EH (cell line): ENCODE measurements around the gene CDK7.

Experiments used
- DNase-seq: peaks from one replicate; pipeline ENCODE4 v3.0.0-alpha.2; 2015; ENCODE audit warnings: low read depth

The CDK7 gene

GRCh38 chr5:69237877-69238276, 3.2 kb downstream of the CDK7 start:
- DNase-seq, result no peak

DNA sequence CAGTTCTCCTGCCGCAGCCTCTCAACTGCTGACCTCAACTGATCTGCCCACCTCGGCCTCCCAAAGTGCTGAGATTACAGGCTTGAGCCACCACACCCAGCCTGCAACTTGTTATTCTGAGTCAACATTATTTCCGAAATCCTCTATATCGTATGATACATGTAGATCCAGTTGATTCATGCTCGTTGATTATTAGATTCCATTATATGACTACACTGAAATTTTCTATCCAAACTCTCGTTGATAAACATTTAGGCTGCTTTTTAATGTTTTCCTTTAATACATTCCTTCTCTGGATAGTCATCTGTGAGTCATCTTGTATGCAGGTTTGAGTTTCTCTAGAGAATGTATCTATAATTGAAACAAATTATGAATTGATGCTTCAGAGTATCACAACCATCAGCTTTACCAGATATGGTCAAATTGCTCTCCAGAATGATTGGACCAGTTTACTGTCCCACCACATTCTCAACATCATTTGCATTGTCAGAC, 4.1 kb downstream of the CDK7 start:
- peak; percentile 89 for DNase-seq

DNA sequence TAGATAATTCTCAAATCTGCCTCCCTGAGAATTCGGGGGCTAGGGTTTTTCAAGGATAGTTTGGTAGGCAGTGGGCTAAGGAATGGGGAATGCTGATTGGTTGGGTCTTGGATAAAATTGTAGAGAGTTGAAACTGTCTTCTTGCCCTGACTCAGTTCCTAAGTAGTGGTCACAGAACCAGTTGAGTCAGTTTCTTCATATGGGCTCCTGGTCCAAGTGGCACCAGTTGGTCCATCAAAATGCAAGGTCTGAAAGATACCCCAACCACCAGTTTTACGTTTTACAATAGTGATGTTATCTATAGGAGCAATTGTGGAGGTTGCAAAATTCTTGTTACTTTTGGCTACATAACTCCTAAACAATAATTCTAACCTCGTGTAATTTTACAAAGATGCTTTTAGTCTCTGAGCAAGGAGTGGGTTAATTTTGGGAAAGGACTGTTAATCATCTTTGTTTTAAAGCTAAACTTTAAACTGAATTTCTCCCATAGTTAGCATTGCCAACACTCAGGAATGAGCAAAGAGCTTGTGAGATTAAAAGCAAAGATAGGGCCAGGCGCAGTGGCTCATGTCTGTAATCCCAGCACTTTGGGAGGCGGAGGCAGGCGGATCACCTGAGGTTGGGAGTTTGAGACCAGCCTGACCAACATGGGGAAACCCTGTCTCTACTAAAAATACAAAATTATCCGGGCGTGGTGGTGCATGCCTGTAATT, 7.7 kb downstream of the CDK7 start:
- peak; percentile 22 for DNase-seq

DNA sequence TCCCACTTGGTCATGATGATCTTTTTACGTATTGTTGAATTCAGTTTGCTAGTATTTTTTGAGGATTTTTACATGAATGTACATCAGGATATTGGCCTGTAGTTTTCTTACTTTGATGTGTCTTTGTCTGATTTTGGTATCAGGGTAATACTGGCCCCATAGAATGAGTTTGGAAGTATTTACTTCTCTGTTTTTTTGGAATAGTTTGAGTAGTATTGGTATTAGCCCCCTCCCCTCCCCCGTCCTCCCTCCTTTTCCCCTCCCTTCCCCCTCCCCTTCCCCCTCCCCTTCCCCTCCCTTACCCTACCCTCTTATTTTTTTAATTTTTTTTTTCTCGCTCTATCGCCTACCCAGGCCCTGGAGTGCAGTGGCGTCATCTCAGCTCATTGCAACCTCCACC, 10.3 kb downstream of the CDK7 start:
- DNase-seq, result no peak

- DNase-seq, result no peak
These were observed 13.3 kb downstream of the CDK7 start for GRCh38 chr5:69248019-69248418.

- DNase-seq, result no peak
These were observed 15.9 kb downstream of the CDK7 start for GRCh38 chr5:69250593-69250992.

GRCh38 chr5:69252437-69252836, 17.8 kb downstream of the CDK7 start:
- DNase-seq, result no peak

DNA sequence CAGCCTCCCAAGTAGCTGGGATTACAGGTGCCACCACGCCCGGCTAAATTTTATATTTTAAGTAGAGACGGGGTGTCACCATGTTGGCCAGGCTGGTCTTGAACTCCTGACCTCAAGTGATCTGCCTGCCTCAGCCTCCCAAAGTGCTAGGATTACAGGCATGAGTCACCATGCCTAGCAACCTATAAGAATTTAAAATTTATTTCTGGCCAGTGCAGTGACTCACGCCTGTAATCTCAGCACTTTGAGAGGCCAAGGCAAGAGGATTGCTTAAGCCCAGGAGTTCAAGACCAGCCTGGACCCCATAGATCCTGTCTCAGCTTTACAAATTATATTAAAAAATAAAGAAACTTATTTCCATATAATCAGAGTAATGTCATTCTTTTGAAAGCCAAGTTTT, 21.3 kb downstream of the CDK7 start:
- peak; percentile 52 for DNase-seq

DNA sequence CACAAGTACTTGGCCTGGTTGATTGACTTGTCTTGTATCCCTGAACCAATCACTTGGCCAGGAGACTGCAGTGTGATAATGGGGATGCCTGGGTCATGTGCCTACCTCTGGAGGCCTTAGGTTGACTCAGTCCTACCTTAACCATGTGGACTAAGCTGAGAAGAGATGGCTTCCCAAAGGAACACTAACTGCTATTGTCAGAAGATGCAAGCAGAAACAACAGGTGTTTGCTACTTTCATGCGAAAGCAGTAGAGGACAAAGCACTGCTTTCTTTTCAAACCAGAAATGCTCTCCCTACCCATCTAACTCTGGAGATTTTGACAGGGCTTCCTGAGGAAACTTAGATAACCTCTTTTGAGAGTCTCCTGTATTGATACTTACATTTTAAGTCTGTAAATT, 22.9 kb downstream of the CDK7 start:
- DNase-seq, result no peak

DNA sequence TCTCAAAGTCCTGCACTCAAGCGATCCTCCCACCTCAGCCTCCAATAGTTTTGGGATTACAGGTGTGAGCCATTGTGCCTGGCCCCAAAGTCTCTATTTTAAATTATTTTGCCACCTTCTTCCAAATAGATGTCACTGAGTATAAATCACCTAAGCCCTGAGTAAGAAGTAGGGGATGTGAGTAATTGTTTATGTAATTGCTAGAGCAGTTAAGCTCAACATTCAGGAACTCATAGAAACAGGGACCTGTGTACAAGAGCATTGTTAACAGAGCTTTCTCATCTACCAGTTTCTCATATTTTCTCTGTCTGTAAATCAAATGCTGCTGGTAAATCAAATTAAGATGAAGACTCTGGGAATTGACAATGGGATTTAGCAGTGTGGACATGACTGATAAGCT, 26.3 kb downstream of the CDK7 start:
- peak; percentile 26 for DNase-seq

- DNase-seq, result peak; percentile 8
These were observed 31.2 kb downstream of the CDK7 start for GRCh38 chr5:69265931-69266330.

DNA sequence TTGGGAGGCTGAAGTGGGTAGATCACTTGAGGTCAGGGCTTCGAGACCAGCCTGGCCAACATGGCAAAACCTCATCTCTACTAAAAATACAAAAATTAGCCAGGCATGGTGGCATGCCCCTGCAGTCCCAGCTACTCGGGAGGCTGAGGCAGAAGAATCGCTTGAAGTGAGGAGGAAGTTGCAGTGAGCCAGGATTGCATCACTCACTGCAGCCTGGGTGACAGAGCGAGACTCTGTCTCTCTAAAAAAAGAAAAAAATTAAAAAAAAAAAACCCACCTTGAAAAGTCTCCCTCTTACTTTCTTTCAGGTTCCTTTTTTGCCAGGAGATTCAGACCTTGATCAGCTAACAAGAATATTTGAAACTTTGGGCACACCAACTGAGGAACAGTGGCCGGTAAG, 34.2 kb downstream of the CDK7 start:
- no peak for DNase-seq

- no peak for DNase-seq
These were observed 36.2 kb downstream of the CDK7 start for GRCh38 chr5:69270840-69271239.

GRCh38 chr5:69271376-69271775, 36.7 kb downstream of the CDK7 start:
- DNase-seq, result peak; percentile 78

DNA sequence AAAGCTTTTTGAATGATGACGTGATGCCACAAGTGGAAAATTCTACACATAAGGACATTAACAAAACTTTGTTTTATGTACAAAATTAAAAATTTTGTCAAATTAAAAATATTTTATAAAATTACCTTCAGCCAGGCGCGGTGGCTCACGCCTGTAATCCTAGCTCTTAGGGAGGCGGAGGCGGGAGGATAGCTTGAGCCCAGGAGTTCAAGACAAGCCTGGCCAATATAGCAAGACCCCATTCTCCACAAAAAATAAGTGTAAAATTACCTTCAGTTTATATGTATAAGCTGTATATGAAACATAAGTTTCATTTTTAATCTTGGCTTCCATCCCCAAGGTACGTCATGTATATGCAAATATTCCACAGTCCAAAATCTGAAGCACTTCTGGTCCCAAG, 40.9 kb downstream of the CDK7 start:
- DNase-seq, result no peak

- peak; percentile 85 for DNase-seq
These were observed 41.9 kb downstream of the CDK7 start for GRCh38 chr5:69276422-69277174.

- no peak for DNase-seq
These were observed 44.8 kb downstream of the CDK7 start for GRCh38 chr5:69279517-69279916.

GRCh38 chr5:69281114-69281513, 46.4 kb downstream of the CDK7 start:
- DNase-seq, result no peak

DNA sequence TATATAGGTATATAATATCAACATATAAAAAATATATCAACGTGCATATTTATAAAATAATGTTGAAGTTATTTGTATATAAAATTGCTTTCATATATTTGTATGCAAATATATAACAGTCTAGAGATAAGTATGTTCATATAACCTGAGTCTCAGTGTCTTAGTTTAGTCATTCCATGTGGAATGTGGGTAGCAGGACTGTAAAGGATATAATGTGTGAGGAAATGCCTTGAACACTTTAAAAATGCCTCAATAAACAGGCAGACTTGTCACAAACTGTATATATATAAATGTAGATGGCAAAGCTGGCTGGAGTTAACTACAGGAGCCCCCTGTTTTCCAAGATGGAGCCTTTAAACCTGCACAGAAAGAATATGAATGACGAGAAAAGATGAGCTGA, 49.5 kb downstream of the CDK7 start:
- peak; percentile 45 for DNase-seq

- DNase-seq, result no peak
These were observed 50.9 kb downstream of the CDK7 start for GRCh38 chr5:69285448-69286116.

DNA sequence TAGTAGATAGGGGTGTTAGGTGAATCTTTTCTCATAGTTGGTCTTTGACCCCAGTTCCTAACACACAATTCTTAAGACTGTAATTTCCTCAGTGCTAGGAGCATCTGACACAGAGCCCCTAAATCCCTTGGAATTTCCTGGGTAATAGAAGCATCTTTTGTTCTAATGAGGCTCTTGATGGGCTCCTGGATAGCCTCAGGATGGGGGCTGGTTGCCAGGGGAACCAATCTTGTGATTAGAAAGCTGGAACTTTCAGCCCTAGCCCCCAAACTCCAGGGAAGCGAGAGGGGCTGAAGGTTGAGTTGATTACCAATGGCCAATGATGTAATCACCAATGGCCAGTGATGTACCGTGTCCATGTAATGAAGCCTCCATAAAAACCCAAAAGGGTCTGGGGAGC, 53.4 kb downstream of the CDK7 start:
- no peak for DNase-seq

GRCh38 chr5:69288688-69289087, 54.0 kb downstream of the CDK7 start:
- DNase-seq, result no peak

GRCh38 chr5:69292306-69292705, 57.6 kb downstream of the CDK7 start:
- no peak for DNase-seq
